ENCODE data around the gene WIPI1. TPM values are rescaled to one million over a fixed set of nuclear protein-coding genes. Genes with fewer than 3 reads are reported as not detected.

The WIPI1 gene
- total RNA-seq, 2 experiments from 2014 or later, result 34.4 to 43.5 TPM

GRCh38 chr17:68435361-68435760, 21.9 kb downstream of the WIPI1 start:
- POLR2A ChIA-PET, result interaction anchor here (0.6 to 8.8 kb wide), 3 partner anchors 21 to 146 kb away, joined by 3 to 138 read pairs (median 5); partner anchors contain the start of gene WIPI1
- intact Hi-C loops (cut with micrococcal nuclease; ENCODE audit: unreplicated experiment), result loop anchor here (5.0 kb wide), 1 partner anchor 93 kb away; no protein-coding TSS in a partner anchor

GRCh38 chr17:68433911-68434508, 23.3 kb downstream of the WIPI1 start:
- peaks cover 22% of the 10 kb centered on the region; the same call in 1 of the 2 replicates for H3K36me3 ChIP-seq (ENCODE audit: insufficient read depth, low read length)
- no peaks in the 10 kb centered on the region for H4K20me1 ChIP-seq (ENCODE audit: insufficient read depth, low read length)
- no peaks in the 10 kb centered on the region for H3K9me3 ChIP-seq (ENCODE audit: low read length)
- no TSS peak for BruUV-seq (replicated peaks)
- H3K4me2 ChIP-seq (ENCODE audit: low read length), result no peak overlapping the region
- intact Hi-C loops (cut with micrococcal nuclease; ENCODE audit: unreplicated experiment), result no loop called here
- no peak for DNase-seq (ENCODE audit: low spot score)
- ChIA-PET CTCF (ENCODE audit: unreplicated experiment) (no interaction called here), POLR2A (interaction anchor here (0.6 kb wide), 1 partner anchor 31 kb away, joined by 3 read pairs; no protein-coding TSS in a partner anchor)
- no peaks in the 10 kb centered on the region for H3K79me2 ChIP-seq (ENCODE audit: insufficient read depth, low read depth, low read length)
- no peak overlapping the region for H3K27ac ChIP-seq (ENCODE audit: low read depth, low read length, poor library complexity, severe bottlenecking)
- H3K9me2 ChIP-seq (ENCODE audit: insufficient read depth, low read length), result no peaks in the 10 kb centered on the region
- TF ChIP-seq EZH2phosphoT487 (IDR thresholded peaks at IDR 0.05; ENCODE audit: borderline replicate concordance, low read depth, low read length) (no peak), CTCF (conservative IDR thresholded peaks at IDR 0.05; ENCODE audit: low read length) (no peak)
- H3K4me1 ChIP-seq (ENCODE audit: insufficient read depth, low read length, poor library complexity, severe bottlenecking), result peaks cover 42% of the 10 kb centered on the region
- H2AFZ ChIP-seq (ENCODE audit: low read length), result no peak overlapping the region
- no peak overlapping the region for H3K4me3 ChIP-seq (ENCODE audit: low read depth, low read length, poor library complexity, severe bottlenecking)

More at GRCh38 chr17:68435361-68435760, 21.9 kb downstream of the WIPI1 start:
- no peak overlapping the region for H3K4me3 ChIP-seq (ENCODE audit: low read depth, low read length, poor library complexity, severe bottlenecking)
- no peak overlapping the region for H3K4me2 ChIP-seq (ENCODE audit: low read length)
- H3K27ac ChIP-seq (ENCODE audit: low read depth, low read length, poor library complexity, severe bottlenecking), result no peak overlapping the region
- H3K36me3 ChIP-seq (ENCODE audit: insufficient read depth, low read length), result peaks cover 21% of the 10 kb centered on the region; the same call in 1 of the 2 replicates
- no TSS peak for BruUV-seq (replicated peaks)
- H3K9me2 ChIP-seq (ENCODE audit: insufficient read depth, low read length), result no peaks in the 10 kb centered on the region
- H3K9me3 ChIP-seq (ENCODE audit: low read length), result no peaks in the 10 kb centered on the region
- H3K79me2 ChIP-seq (ENCODE audit: insufficient read depth, low read depth, low read length), result no peaks in the 10 kb centered on the region
- no peaks in the 10 kb centered on the region for H4K20me1 ChIP-seq (ENCODE audit: insufficient read depth, low read length)
- no peak overlapping the region for H2AFZ ChIP-seq (ENCODE audit: low read length)
- no peak for TF ChIP-seq EZH2phosphoT487 (IDR thresholded peaks at IDR 0.05; ENCODE audit: borderline replicate concordance, low read depth, low read length)
- TF ChIP-seq CTCF (conservative IDR thresholded peaks at IDR 0.05; ENCODE audit: low read length), result no peak
- DNase-seq (ENCODE audit: low spot score), result no peak
- CTCF ChIA-PET (ENCODE audit: unreplicated experiment), result interaction anchor here (1.5 kb wide), 1 partner anchor 36 kb away, joined by 4 read pairs; no protein-coding TSS in a partner anchor
- peaks cover 56% of the 10 kb centered on the region for H3K4me1 ChIP-seq (ENCODE audit: insufficient read depth, low read length, poor library complexity, severe bottlenecking)

GRCh38 chr17:68433211-68433610, 24.1 kb downstream of the WIPI1 start:
- no peak overlapping the region for H3K4me2 ChIP-seq (ENCODE audit: low read length)
- DNase-seq (ENCODE audit: low spot score), result no peak
- no peaks in the 10 kb centered on the region for H3K9me3 ChIP-seq (ENCODE audit: low read length)
- POLR2A ChIA-PET, result interaction anchor here (0.6 to 1.5 kb wide), 3 partner anchors 32 to 108 kb away, joined by 3 to 4 read pairs (median 4); no protein-coding TSS in a partner anchor
- H3K79me2 ChIP-seq (ENCODE audit: insufficient read depth, low read depth, low read length), result no peaks in the 10 kb centered on the region
- no peaks in the 10 kb centered on the region for H3K9me2 ChIP-seq (ENCODE audit: insufficient read depth, low read length)
- intact Hi-C loops (cut with micrococcal nuclease; ENCODE audit: unreplicated experiment), result no loop called here
- CTCF ChIA-PET (ENCODE audit: unreplicated experiment), result interaction anchor here (1.7 kb wide), 1 partner anchor 78 kb away, joined by 4 read pairs; no protein-coding TSS in a partner anchor
- H3K4me3 ChIP-seq (ENCODE audit: low read depth, low read length, poor library complexity, severe bottlenecking), result no peak overlapping the region
- BruUV-seq (replicated peaks), result no TSS peak
- peaks cover 30% of the 10 kb centered on the region; the same call in 1 of the 2 replicates for H3K36me3 ChIP-seq (ENCODE audit: insufficient read depth, low read length)
- peaks cover 34% of the 10 kb centered on the region for H3K4me1 ChIP-seq (ENCODE audit: insufficient read depth, low read length, poor library complexity, severe bottlenecking)
- H3K27ac ChIP-seq (ENCODE audit: low read depth, low read length, poor library complexity, severe bottlenecking), result no peak overlapping the region
- TF ChIP-seq EZH2phosphoT487 (IDR thresholded peaks at IDR 0.05; ENCODE audit: borderline replicate concordance, low read depth, low read length) (no peak), CTCF (conservative IDR thresholded peaks at IDR 0.05; ENCODE audit: low read length) (no peak)
- H2AFZ ChIP-seq (ENCODE audit: low read length), result no peak overlapping the region
- H4K20me1 ChIP-seq (ENCODE audit: insufficient read depth, low read length), result no peaks in the 10 kb centered on the region

Data from OCI-LY7 (cell line).